ENCODE measurements around the gene LEPR.
A peak's percentile ranks its signal among the peaks of the same experiment; 100 is the strongest.
"Not testable (repeated sequence)": the region's sequence is repeated elsewhere in the genome, so short reads cannot be mapped to it uniquely, and the experiment has no call there.

The LEPR gene, protein sequence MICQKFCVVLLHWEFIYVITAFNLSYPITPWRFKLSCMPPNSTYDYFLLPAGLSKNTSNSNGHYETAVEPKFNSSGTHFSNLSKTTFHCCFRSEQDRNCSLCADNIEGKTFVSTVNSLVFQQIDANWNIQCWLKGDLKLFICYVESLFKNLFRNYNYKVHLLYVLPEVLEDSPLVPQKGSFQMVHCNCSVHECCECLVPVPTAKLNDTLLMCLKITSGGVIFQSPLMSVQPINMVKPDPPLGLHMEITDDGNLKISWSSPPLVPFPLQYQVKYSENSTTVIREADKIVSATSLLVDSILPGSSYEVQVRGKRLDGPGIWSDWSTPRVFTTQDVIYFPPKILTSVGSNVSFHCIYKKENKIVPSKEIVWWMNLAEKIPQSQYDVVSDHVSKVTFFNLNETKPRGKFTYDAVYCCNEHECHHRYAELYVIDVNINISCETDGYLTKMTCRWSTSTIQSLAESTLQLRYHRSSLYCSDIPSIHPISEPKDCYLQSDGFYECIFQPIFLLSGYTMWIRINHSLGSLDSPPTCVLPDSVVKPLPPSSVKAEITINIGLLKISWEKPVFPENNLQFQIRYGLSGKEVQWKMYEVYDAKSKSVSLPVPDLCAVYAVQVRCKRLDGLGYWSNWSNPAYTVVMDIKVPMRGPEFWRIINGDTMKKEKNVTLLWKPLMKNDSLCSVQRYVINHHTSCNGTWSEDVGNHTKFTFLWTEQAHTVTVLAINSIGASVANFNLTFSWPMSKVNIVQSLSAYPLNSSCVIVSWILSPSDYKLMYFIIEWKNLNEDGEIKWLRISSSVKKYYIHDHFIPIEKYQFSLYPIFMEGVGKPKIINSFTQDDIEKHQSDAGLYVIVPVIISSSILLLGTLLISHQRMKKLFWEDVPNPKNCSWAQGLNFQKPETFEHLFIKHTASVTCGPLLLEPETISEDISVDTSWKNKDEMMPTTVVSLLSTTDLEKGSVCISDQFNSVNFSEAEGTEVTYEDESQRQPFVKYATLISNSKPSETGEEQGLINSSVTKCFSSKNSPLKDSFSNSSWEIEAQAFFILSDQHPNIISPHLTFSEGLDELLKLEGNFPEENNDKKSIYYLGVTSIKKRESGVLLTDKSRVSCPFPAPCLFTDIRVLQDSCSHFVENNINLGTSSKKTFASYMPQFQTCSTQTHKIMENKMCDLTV

DNA sequence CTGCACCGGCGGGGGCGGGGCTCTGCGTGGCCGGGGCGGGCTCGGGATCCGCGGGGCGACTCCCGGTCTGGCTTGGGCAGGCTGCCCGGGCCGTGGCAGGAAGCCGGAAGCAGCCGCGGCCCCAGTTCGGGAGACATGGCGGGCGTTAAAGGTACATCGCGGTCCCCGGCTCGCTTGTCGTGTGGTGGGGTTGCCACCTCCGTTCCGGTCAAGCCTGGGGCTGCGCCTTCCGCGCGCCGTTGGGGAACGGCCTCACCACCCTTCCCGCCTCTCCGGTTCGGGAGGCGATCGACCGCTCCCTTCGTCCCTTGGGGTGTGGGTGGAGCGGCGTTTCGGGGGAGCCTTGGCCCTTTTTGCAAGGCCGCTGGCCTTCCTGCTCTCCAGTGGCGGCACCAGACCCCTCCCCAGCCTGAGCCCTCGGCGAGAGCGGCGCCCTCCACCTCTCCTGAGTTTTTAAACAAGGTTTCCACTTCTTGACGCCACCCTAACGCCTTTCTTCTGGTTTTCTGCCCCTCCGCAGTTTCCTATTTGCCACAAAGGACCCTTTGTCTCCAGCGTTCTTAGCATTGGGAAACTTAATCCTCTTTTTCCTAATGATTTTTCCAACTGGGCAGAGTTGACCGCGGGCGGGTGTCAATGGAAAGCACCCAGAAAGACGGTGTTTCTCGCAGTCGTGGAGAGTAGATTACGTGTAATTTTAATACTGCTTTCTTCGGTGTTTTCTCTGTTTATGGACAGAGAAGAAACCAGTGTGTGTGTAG lies at the start of gene LEPR, which contains the start of gene LEPROT:
LEPR (plus strand) TSS at position 79 of the 761 bp plus-strand sequence. CDS start 144,898 bp downstream, outside the sequence.
LEPROT (plus strand) TSS at position 79 of the 761 bp plus-strand sequence; CDS start at position 136, 57 bp downstream.
- peak; percentile 34 for DNase-seq

DNA sequence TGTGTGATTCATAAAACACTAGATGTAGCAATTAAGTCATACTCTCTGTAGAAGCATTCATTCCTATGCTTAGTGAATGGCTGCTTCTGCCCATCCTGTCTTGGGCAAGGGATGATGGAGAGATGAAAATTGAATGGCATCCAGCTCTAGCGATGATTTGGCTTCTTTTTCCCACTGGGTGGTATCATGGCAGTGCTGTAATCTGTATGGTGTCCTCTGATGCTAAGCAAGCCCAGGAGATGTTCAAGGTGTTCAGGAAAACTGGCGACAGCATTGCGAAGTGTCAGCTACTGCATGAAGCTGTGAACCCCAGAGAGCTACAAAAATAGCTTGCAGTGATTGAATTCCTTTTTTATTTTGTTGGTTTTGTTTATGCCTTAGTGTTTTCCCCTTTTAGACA lies 48.9 kb upstream of the LEPR start:
- DNase-seq: no peak

DNA sequence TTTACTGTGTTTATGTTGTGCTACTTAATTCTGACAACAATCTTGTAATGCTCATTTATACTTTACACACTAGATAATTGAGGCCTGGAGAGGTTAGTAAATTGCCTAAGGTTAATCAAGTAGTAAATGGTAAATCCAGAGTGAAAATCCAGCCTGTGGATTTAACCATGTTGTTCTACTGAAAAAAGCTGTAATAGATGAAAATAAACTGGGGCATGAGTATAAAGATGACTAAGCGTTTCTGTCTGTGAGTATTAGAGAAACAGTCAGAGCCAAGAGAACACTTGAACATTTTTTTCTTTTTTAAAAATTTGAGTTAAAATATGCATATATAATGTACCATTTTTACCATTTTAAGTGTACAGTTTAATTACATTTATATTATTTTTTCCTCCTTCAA lies 47.9 kb upstream of the LEPR start:
- no peak for DNase-seq

DNA sequence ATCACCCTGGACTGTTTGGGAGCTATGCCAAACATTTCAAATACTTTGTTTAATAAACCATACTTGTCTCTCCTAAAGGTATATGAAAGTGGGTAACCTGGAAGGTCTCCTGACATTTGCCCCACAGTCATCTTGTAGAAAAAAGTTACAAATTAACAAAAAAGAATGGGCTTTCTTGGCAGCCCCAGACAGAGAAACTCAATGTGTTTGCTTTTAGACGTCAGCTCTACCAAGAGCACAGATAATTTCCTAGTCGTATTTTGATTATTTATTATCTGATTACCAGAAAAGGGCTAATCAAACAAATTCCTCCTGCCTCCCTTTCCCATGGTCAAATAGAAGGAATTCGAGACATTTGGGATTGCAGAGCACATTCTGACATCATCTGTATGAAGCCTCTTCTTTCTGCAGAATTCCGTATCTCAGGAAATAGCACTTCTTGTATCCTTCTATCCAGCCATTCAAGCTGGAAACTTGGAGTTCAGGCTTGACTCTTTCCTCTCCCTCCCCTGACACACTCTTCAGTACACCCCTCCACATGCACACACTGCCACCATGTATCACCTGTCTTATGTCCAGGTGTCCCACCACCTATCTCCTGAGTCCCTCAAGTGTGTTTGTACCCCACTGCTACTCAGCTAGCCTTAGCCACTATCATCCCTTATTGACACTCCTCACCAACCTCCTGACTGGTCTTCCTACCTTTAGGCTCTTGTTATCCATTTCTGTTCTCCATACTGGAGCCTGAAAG lies 42.8 kb upstream of the LEPR start:
- no peak for DNase-seq

DNA sequence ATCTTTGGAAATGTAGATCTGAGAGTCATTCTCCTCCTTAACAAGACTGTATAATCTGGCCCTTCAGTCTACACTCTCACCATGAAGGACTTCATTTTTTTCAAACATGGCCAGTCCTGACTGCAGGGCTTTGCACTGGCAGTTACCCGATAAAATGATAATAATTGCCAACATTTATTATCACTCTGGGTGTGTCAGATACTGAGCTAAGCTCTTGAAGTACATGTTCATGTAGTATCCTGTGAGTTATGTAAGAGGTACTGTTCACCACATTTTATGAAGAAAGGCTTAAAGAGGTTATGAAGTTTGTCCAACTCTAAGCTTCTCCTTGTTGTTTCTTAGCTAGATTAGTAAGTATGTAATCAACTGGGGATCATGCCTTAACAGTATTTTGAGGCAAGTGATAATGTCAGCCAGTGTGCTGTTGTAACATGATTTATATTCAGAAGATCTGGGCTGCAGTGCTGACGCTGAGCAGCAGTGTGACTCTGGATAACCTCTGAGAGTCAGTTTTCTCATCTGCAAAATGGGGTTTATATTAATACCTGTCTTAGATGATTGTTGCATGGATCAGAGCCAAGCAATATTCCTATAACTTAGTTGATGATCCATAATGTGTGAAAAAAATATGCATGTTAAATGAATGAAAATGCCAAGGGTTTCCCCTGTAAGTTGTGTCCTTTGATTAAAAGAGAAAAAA lies 42.1 kb upstream of the LEPR start:
- DNase-seq: no peak

DNA sequence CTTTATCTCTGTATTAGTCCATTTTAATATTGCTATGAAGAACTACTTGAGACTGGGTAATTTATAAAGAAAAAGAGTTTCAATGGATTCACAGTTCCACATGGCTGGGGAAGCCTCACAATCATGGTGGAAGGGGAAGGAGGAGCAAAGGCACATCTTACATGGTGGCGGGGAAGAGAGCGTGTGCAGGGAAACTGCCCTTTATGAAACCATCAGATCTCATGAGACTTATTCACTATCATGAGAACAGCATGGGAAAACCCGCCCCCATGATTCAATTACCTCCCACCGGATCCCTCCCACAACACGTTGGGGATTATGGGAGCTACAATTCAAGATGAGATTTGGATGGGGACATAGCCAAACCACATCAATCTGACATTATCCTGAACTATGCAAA lies 36.0 kb upstream of the LEPR start:
- not testable (repeated sequence) for DNase-seq

DNA sequence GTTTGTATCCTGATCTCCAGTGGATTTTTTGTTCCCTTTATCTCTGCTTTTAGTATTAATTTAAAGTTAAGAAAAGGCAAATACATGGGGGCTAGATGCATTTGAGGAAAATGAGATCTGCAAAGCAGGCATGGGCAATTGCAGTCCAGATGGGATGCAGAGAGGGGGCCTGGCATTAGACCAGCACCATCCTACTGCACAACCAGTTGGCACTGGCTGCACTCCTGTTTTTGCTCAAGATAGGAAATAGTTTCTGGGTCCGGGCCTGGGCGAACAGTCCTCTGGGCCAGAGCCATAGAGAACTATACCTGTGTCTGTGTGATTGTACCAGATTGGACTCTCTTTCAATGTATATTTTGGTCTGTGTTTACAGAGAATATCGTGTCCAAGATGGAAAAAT lies 34.0 kb upstream of the LEPR start:
- no peak for DNase-seq

DNA sequence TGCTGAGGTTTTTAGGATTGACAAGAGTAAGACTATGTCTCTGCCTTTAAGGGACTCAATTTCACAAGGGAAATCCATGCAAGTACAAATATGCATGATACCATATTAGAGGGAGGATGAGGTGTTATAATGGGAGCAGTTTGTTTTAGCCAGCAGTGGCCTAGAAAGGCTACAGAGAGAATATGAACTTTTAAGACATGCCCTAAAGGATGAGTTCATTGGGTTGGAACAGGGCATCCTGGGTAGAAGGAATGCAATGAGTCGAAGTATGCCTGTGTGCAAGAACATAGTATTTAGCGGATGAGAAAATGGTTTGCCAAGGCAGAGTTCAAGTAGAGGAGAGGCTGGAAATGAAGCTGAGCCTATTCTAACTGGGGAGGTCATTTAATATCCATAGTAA lies 32.6 kb upstream of the LEPR start:
- no peak for DNase-seq

DNA sequence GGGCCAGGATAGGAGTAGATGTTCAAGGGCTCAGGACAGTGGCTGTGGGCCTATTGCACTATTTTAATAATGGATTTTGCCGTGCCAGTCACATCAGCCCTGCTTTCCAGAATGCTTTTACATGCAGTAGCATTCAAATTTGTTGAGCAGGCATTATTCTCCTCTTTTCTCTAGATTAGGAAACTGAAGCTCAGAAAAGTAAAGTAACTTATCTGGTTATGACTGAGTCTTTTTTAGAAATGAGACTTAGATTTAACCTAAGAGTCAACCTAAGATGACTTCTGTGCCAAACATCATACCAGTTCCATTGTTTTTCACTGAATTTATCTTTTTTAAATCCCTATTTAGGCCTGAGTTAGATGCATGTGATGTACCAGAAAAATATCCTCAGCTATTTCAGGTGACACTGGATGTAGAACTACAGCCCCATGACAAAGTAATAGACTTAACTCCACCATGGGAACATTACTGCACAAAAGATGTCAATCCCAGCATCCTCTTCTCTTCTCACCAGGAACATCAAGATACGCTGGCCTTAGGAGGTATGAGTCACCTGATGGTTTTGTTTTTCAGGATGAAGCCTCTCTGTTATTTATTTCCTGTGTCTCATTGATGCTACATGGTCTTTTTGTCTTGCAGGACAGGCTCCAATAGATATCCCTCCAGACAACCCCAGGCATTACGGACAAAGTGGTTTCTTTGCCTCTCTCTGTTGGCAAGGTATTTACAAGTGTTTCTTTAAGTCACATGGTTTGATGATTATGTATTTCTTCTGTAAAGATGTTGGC lies 31.4 kb upstream of the LEPR start:
- DNase-seq: no peak

DNA sequence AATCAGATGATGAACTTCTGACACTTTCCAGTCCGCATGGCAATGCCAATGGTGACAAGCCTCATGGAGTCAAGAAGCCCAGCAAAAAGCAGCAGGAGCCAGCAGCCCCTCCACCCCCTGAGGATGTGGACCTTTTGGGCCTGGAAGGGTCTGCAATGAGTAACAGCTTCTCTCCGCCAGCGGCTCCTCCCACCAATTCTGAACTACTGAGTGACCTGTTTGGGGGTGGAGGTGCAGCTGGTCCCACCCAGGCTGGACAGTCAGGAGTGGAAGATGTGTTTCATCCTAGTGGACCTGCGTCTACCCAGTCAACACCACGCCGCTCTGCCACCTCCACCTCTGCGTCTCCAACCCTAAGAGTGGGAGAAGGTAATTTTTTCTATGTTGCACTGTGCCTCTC lies 28.0 kb upstream of the LEPR start:
- no peak for DNase-seq

DNA sequence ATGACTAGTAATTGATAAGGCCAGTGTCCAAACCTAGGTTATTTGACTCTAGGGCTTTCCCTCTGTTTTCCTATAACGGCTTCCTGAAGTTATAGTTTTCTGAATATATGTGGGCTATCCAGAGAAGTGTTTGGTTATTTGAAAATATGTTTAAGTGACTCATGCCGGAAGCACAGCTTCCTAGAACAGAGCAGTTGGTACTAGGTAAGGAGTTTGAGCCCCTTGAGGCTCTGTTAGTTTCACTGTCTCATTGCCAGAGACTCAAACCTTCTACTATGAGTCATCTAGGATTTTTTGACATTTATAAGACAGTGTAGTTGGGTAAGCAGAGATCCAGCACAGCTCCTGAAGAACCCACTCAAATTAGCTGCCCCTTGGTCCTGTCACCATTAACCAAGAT lies 27.1 kb upstream of the LEPR start:
- DNase-seq: peak; percentile 9

DNA sequence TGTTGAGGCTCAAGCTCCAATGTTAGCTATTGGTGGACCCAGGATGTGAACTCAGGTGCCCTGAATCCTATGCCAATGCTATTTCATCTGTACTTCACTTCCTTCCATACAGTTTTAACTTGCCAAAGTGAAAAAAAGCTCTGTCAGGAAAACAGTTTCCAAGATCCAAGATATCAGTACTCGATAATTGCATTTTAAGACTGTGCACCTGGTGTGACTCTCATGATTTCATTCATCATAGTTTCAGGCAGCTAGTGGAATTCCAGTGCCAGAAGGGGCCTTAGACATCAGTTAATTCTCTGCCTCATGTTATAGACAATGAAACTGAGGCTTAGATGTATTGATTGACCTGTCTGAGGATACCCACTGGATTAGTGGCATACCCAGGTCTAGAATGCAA lies 26.5 kb upstream of the LEPR start:
- no peak for DNase-seq

DNA sequence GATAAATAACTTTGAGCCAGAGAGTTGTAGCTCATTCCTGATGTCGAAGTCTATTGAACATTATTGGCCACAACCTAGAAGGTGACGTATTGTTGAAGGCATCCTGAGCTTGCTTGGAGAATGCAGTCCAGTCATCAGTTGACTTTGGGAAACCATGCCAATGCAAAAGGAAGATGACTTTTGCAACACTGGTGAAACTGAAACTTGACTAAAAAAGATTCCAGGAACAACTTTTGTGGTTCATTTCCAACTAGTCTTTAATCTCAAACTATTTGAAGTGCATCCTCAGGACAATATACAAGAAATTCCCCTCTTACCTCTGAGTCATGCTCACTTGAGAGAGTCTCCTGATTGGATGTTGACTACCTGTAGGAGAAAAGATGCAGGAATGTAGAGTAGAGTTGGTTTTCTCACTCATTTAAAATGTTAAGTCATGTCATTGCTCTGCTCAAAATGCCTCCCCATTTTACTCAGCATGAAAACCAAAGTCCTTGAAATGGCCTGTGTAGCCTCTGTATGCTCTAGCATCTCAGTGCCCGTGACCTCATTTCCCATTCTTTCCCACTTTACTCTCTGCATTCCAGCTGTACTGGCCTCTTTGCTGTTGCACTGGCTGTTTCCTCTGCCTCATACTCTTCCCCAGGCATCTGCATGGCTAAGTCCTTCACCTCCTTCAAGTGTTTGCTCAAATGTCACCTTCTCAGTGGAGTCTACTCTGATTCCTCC lies 24.4 kb upstream of the LEPR start:
- DNase-seq: peak; percentile 66

DNA sequence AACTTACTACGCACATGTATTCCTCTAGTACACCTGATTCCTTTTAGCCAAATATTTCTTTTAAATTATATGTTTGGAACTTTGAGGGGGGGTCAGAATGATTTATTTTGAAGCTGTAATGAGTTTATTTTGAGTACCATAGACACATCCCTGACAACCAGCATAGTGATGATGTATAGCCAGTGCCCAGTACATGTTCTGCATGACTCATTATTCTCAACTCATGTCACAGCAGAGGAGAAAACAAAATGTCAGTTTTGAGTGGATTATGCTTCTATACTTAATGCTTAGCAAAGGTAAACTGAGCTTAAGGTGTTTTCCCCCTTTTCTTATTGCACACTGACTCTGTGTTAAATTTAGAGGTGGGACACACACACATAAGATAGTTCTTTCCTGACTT lies 22.4 kb upstream of the LEPR start:
- DNase-seq: no peak

DNA sequence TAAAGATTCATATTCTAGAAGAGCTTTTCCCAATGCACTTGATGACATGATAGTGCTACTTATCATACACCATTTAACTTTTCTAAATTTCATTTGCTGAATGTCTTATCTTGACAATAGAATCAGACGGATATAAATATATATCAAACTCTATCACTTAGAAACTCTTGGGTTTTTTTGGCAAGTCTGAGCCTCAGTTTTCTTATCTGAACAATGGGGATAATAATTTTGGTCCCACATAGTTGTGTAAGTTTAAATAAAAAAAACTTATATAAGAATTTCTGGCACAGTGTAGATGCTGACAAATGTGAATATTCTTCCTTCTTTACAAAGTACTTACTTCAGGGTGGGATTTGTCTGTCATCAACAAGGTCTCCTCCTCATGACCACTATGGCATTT lies 21.5 kb upstream of the LEPR start:
- DNase-seq: no peak

DNA sequence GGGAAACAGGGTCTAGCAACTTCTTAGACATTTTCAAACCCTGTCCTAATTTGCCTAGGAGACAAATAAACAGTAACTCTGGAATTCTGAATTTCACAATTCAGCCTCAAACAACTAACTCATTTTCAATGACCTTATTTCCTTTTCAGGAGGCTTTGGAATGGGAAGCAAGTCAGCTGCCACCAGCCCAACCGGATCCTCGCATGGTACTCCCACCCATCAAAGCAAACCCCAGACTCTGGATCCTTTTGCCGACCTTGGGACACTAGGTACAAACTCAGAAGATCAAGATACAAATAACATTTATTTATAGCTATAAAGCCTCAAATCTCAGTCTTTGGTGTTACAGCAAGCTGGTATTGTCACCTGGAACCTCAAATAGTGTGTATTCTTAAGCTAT lies 18.9 kb upstream of the LEPR start:
- no peak for DNase-seq

DNA sequence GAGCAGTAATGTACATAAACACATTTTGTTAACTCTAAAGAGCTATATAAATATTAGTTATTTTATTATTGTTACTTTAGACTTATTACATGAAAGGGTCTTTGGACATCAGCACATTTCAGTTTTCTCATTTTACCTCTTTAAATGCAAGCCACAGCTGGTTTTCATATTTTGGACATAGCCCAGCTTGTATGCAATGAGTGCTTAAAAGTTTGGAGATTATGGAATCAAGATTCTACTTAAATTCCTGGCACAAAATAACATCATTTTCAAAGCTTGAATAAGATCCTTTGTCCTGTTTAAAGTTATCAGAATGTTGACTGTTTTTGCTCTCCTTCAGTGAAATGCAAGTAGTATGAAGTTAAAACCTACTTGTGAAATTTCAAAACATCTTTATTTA lies 15.5 kb upstream of the LEPR start:
- no peak for DNase-seq

DNA sequence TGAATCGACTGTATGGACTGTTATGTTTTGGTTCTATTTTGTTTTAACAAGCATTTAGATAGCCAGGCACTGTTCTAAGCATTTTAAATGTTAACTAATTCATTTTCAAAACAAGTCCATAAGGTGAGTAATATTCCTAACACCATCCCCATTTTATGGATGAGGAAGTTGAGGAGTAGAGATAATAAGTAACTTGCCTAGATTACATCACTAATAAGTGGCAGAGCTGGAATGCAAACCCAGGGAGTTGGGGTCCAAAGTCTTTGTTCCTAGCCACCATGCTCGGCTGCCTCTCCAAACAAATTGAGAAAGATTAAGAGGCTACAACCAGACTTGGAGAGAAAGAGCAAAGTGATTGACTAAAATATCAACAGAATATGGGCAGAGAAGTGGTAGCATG lies 12.6 kb upstream of the LEPR start:
- DNase-seq: no peak

DNA sequence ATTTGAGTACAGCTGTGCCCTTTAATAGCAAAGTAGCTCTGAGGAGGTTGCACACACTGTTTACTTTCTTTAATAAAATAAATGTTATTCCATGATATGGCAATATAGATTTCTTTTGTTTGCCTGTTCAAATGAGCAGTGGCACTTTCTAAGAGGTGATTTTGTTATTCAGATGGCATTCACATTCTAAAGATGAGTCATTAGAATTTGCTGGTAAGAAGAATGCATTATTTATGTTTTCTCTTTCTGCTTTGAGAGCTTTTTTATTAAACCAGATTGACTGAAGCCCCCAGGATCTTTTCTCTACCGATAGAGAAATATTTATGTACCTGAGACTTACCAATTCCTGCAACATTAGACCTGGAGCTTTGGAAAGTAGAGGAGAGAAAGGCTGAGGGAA lies 11.2 kb upstream of the LEPR start:
- DNase-seq: no peak
